HEK293T (cell line): ENCODE data around the gene KDM4C.

Source experiments
- BHLHE40 ChIP-seq: fragments of 450-650 bp; IDR thresholded peaks from 2 replicates; pipeline ENCODE4 v1.6.1; 2016; ENCODE audit warnings: mild to moderate bottlenecking, moderate library complexity, borderline replicate concordance
- CTBP1 ChIP-seq: fragments of 450-650 bp; IDR thresholded peaks from 2 replicates; pipeline ENCODE4 v1.6.1; 2016; ENCODE audit warnings: borderline replicate concordance
- ELF4 ChIP-seq: fragments of 450-650 bp; IDR thresholded peaks from 2 replicates; pipeline ENCODE4 v1.6.1; 2017; ENCODE audit warnings: antibody characterized with exemption
- FOXA1 ChIP-seq: fragments of 450-650 bp; IDR thresholded peaks from 2 replicates; pipeline ENCODE4 v1.6.1; 2016; ENCODE audit warnings: mild to moderate bottlenecking
- FOXM1 ChIP-seq: fragments of 450-650 bp; IDR thresholded peaks from 2 replicates; pipeline ENCODE4 v1.6.1; 2017; ENCODE audit warnings: mild to moderate bottlenecking, borderline replicate concordance
- HDGF ChIP-seq: fragments of 450-650 bp; IDR thresholded peaks from 2 replicates; pipeline ENCODE4 v1.6.1; 2017; ENCODE audit warnings: antibody characterized with exemption, borderline replicate concordance
- L3MBTL2 ChIP-seq: fragments of 450-650 bp; conservative IDR thresholded peaks from 2 replicates; pipeline ENCODE4 v1.6.1; 2016; ENCODE audit warnings: mild to moderate bottlenecking
- NFRKB ChIP-seq: fragments of 450-650 bp; IDR thresholded peaks from 2 replicates; pipeline ENCODE4 v1.6.1; 2016; ENCODE audit warnings: mild to moderate bottlenecking, moderate library complexity
- PKNOX1 ChIP-seq: fragments of 450-650 bp; IDR thresholded peaks from 2 replicates; pipeline ENCODE4 v1.6.1; 2016
- SP1 ChIP-seq: fragments of 450-650 bp; IDR thresholded peaks from 2 replicates; pipeline ENCODE4 v1.6.1; 2017
- SUZ12 ChIP-seq: fragments of 450-650 bp; IDR thresholded peaks from 2 replicates; pipeline ENCODE4 v1.6.1; 2016; ENCODE audit warnings: mild to moderate bottlenecking
- TARDBP ChIP-seq: fragments of 450-650 bp; IDR thresholded peaks from 2 replicates; pipeline ENCODE4 v1.6.1; 2016
- ZNF384 ChIP-seq: fragments of 450-650 bp; IDR thresholded peaks from 2 replicates; pipeline ENCODE4 v1.6.1; 2016

GRCh38 chr9:6757456-6758247, at the start of gene KDM4C:
- TF ChIP-seq L3MBTL2 (peak; percentile 94), FOXA1 (no peak), ZNF384 (no peak), SP1 (no peak), BHLHE40 (no peak), PKNOX1 (no peak), SUZ12 (no peak), NFRKB (no peak), ELF4 (peak; percentile 54), FOXM1 (no peak), TARDBP (no peak), CTBP1 (no peak), HDGF (no peak)
